ENCODE data around the gene NAT16. TPM values are rescaled to one million over a fixed set of nuclear protein-coding genes. Genes with fewer than 3 reads are reported as not detected.

The NAT16 gene
- total and polyA plus RNA-seq, 2 experiments from 2014 or later, result 0.21 to 0.31 TPM

DNA sequence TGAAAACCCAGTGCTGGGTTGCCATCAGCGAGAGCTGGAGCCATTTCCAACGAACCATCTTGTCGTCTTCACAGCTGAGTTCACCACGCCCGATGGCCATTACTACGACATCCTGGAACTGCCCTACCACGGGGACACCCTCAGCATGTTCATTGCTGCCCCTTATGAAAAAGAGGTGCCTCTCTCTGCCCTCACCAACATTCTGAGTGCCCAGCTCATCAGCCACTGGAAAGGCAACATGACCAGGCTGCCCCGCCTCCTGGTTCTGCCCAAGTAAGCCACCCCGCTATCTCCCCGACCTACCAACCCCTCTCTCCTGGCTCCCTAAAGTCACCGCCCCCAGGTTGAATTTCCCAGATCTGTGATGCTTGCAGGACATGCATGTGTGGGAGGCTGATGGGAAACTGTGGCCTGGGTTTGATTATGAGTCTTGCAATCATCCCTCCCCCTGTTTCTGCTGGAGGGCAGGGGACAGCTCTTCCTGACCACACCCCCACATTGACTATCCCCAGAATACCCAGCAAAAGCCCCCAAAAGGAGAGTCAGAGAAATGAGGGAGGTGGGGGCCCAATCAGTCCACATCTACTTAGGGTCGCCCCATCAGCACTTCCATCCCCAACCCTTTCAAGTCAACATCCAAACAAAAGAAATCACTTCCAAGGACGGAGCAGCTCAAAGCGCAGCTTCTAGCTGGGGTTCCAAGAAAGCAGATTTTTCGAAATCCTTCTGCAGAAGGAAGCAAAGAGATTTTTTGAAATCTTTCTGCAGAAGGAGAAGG, 46.3 kb downstream of the NAT16 start:
- no peak for DNase-seq (ENCODE audit: low spot score)
- H2AFZ ChIP-seq, result peak overlapping the region; percentile 97
- Mint-ChIP-seq H3K27ac (no peak overlapping the region), H3K4me1 (peaks cover 26% of the 10 kb centered on the region), H3K4me3 (no peak overlapping the region), H3K27me3 (ENCODE audit: insufficient read depth, low read depth, poor library complexity) (peaks cover 16% of the 10 kb centered on the region), H3K9me3 (no peaks in the 10 kb centered on the region; the same call in 2 of the 3 replicates), H3K36me3 (ENCODE audit: low read depth) (no peaks in the 10 kb centered on the region)
- H3K79me2 ChIP-seq (replicated peaks; ENCODE audit: insufficient read depth), result no peaks in the 10 kb centered on the region
- peak overlapping the region; percentile 45; the same call in 1 of the 2 replicates for H3K4me2 ChIP-seq
- H3K27ac ChIP-seq (ENCODE audit: low read depth), result no peak overlapping the region
- H4K20me1 ChIP-seq (replicated peaks; ENCODE audit: insufficient read depth), result no peaks in the 10 kb centered on the region
- no peaks in the 10 kb centered on the region for H3K27me3 ChIP-seq (ENCODE audit: insufficient read depth)
- no peak for ATAC-seq
- TF ChIP-seq ZNF114 (CRISPR knock-in tag; IDR thresholded peaks at IDR 0.05) (no peak), EZH2 (IDR thresholded peaks at IDR 0.05; ENCODE audit: low read depth, unreplicated experiment) (no peak), STAT1 (IDR thresholded peaks at IDR 0.05; ENCODE audit: unreplicated experiment) (no peak), CREB1 (CRISPR knock-in tag; IDR thresholded peaks at IDR 0.05; ENCODE audit: low read depth) (no peak), EZH2phosphoT487 (IDR thresholded peaks at IDR 0.05; ENCODE audit: unreplicated experiment) (no peak), ZNF331 (CRISPR knock-in tag; IDR thresholded peaks at IDR 0.05; ENCODE audit: low read depth) (no peak), POLR2AphosphoS5 (IDR thresholded peaks at IDR 0.05; ENCODE audit: low read depth) (no peak), JUNB (IDR thresholded peaks at IDR 0.05; ENCODE audit: unreplicated experiment) (no peak), NANOG (IDR thresholded peaks at IDR 0.05; ENCODE audit: borderline replicate concordance) (no peak)
- TF ChIP-seq, protein P1, sequence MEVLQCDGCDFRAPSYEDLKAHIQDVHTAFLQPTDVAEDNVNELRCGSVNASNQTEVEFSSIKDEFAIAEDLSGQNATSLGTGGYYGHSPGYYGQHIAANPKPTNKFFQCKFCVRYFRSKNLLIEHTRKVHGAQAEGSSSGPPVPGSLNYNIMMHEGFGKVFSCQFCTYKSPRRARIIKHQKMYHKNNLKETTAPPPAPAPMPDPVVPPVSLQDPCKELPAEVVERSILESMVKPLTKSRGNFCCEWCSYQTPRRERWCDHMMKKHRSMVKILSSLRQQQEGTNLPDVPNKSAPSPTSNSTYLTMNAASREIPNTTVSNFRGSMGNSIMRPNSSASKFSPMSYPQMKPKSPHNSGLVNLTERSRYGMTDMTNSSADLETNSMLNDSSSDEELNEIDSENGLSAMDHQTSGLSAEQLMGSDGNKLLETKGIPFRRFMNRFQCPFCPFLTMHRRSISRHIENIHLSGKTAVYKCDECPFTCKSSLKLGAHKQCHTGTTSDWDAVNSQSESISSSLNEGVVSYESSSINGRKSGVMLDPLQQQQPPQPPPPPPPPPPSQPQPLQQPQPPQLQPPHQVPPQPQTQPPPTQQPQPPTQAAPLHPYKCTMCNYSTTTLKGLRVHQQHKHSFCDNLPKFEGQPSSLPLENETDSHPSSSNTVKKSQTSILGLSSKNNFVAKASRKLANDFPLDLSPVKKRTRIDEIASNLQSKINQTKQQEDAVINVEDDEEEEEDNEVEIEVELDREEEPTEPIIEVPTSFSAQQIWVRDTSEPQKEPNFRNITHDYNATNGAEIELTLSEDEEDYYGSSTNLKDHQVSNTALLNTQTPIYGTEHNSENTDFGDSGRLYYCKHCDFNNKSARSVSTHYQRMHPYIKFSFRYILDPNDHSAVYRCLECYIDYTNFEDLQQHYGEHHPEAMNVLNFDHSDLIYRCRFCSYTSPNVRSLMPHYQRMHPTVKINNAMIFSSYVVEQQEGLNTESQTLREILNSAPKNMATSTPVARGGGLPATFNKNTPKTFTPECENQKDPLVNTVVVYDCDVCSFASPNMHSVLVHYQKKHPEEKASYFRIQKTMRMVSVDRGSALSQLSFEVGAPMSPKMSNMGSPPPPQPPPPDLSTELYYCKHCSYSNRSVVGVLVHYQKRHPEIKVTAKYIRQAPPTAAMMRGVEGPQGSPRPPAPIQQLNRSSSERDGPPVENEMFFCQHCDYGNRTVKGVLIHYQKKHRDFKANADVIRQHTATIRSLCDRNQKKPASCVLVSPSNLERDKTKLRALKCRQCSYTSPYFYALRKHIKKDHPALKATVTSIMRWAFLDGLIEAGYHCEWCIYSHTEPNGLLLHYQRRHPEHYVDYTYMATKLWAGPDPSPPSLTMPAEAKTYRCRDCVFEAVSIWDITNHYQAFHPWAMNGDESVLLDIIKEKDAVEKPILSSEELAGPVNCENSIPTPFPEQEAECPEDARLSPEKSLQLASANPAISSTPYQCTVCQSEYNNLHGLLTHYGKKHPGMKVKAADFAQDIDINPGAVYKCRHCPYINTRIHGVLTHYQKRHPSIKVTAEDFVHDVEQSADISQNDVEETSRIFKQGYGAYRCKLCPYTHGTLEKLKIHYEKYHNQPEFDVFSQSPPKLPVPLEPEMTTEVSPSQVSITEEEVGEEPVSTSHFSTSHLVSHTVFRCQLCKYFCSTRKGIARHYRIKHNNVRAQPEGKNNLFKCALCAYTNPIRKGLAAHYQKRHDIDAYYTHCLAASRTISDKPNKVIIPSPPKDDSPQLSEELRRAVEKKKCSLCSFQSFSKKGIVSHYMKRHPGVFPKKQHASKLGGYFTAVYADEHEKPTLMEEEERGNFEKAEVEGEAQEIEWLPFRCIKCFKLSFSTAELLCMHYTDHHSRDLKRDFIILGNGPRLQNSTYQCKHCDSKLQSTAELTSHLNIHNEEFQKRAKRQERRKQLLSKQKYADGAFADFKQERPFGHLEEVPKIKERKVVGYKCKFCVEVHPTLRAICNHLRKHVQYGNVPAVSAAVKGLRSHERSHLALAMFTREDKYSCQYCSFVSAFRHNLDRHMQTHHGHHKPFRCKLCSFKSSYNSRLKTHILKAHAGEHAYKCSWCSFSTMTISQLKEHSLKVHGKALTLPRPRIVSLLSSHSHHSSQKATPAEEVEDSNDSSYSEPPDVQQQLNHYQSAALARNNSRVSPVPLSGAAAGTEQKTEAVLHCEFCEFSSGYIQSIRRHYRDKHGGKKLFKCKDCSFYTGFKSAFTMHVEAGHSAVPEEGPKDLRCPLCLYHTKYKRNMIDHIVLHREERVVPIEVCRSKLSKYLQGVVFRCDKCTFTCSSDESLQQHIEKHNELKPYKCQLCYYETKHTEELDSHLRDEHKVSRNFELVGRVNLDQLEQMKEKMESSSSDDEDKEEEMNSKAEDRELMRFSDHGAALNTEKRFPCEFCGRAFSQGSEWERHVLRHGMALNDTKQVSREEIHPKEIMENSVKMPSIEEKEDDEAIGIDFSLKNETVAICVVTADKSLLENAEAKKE (CRISPR knock-in tag; IDR thresholded peaks at IDR 0.05), result no peak
- TF ChIP-seq, protein P2, sequence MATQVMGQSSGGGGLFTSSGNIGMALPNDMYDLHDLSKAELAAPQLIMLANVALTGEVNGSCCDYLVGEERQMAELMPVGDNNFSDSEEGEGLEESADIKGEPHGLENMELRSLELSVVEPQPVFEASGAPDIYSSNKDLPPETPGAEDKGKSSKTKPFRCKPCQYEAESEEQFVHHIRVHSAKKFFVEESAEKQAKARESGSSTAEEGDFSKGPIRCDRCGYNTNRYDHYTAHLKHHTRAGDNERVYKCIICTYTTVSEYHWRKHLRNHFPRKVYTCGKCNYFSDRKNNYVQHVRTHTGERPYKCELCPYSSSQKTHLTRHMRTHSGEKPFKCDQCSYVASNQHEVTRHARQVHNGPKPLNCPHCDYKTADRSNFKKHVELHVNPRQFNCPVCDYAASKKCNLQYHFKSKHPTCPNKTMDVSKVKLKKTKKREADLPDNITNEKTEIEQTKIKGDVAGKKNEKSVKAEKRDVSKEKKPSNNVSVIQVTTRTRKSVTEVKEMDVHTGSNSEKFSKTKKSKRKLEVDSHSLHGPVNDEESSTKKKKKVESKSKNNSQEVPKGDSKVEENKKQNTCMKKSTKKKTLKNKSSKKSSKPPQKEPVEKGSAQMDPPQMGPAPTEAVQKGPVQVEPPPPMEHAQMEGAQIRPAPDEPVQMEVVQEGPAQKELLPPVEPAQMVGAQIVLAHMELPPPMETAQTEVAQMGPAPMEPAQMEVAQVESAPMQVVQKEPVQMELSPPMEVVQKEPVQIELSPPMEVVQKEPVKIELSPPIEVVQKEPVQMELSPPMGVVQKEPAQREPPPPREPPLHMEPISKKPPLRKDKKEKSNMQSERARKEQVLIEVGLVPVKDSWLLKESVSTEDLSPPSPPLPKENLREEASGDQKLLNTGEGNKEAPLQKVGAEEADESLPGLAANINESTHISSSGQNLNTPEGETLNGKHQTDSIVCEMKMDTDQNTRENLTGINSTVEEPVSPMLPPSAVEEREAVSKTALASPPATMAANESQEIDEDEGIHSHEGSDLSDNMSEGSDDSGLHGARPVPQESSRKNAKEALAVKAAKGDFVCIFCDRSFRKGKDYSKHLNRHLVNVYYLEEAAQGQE (IDR thresholded peaks at IDR 0.05; ENCODE audit: unreplicated experiment), result no peak
- TF ChIP-seq, protein P3, sequence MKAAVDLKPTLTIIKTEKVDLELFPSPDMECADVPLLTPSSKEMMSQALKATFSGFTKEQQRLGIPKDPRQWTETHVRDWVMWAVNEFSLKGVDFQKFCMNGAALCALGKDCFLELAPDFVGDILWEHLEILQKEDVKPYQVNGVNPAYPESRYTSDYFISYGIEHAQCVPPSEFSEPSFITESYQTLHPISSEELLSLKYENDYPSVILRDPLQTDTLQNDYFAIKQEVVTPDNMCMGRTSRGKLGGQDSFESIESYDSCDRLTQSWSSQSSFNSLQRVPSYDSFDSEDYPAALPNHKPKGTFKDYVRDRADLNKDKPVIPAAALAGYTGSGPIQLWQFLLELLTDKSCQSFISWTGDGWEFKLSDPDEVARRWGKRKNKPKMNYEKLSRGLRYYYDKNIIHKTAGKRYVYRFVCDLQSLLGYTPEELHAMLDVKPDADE (IDR thresholded peaks at IDR 0.05), result no peak
- TF ChIP-seq, protein P4, sequence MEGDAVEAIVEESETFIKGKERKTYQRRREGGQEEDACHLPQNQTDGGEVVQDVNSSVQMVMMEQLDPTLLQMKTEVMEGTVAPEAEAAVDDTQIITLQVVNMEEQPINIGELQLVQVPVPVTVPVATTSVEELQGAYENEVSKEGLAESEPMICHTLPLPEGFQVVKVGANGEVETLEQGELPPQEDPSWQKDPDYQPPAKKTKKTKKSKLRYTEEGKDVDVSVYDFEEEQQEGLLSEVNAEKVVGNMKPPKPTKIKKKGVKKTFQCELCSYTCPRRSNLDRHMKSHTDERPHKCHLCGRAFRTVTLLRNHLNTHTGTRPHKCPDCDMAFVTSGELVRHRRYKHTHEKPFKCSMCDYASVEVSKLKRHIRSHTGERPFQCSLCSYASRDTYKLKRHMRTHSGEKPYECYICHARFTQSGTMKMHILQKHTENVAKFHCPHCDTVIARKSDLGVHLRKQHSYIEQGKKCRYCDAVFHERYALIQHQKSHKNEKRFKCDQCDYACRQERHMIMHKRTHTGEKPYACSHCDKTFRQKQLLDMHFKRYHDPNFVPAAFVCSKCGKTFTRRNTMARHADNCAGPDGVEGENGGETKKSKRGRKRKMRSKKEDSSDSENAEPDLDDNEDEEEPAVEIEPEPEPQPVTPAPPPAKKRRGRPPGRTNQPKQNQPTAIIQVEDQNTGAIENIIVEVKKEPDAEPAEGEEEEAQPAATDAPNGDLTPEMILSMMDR (conservative IDR thresholded peaks at IDR 0.05; ENCODE audit: low read depth in 2 of 2), result no peak
- no peak overlapping the region for H3K4me3 ChIP-seq
- no peaks in the 10 kb centered on the region for H3K9me2 ChIP-seq (ENCODE audit: insufficient read depth)
- H3K4me1 ChIP-seq (ENCODE audit: insufficient read depth), result peaks cover 15% of the 10 kb centered on the region
- no peaks in the 10 kb centered on the region for H3K36me3 ChIP-seq (ENCODE audit: insufficient read depth)
- H3F3A ChIP-seq (replicated peaks; ENCODE audit: low read depth), result no peaks in the 10 kb centered on the region
